NCI-H460 (cell line): ENCODE measurements around the gene NAA60. TPM values are rescaled to one million over a fixed set of nuclear protein-coding genes. Genes with fewer than 3 reads are reported as not detected.

Experiments used
- DNase-seq: peaks from one replicate; pipeline ENCODE4 v3.0.0-alpha.2; 2016; ENCODE audit warnings: low read depth; ENCODE audit errors: extremely low read depth
- small RNA-seq, 2 experiments: library from RNA; depleted of rRNA; stranded (forward); fragments of <200 nt; gene quantifications; one replicate each; pipeline ENCODE3, GENCODE V24; 2014
- total RNA-seq: library from RNA; depleted of rRNA; stranded (reverse); fragments of >200 nt; shearing (Covaris generic); gene quantifications from 2 replicates; pipeline ENCODE4 v1.2.3, GENCODE V29; 2014; rRNA removed

The NAA60 gene
- total RNA-seq, 1 experiment from 2014 or later, result 16.7 TPM

DNA sequence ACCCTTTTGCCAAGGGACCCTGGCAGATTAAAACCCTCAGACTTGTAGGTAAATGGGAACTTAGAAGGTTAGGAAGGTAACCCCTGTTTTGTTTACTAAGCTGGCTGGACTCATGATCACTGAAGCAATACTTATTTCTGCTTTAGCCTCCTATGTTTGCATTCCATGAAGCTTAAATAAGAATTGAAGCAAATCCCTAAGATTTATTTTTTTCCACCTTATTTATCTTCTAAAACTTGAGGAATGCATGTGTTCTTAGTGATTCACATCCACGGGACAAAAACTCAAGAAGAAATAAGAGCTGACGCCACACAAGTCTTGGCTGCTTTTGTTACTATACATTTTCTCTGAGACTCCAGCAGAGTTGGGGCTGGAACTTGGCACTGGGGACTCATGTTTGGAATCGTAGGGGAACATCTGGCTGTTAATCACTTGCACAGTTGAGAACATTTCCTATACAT lies 92.8 kb downstream of the NAA60 start:
- DNase-seq, result no peak

Small RNAs within 50 kb of the gene (small RNA-seq; reads per million reads assigned to genes)
- 0 reads per million in 2 experiments for gene MIR6126

Other genes starting within 250 kb of the NAA60 start
- gene ZNF200, start 208.5 kb upstream of the NAA60 start, total RNA-seq, result 11.9 and 14.5 TPM in 2 replicates
- gene MEFV, start 187.0 kb upstream of the NAA60 start, total RNA-seq, result 0.17 TPM in 1 of 2 replicates, not detected in the other
- gene ZNF263, start 160.2 kb upstream of the NAA60 start, total RNA-seq, result 59.5 and 60.9 TPM in 2 replicates
- gene TIGD7, start 138.2 kb upstream of the NAA60 start, total RNA-seq, result 9.4 and 9.7 TPM in 2 replicates
- gene ZNF75A, start 138.2 kb upstream of the NAA60 start, total RNA-seq, result 18.1 and 24.9 TPM in 2 replicates
- gene OR2C1, start 87.8 kb upstream of the NAA60 start, total RNA-seq, result not detected in 2 replicates
- gene ZSCAN32, start 42.7 kb upstream of the NAA60 start, total RNA-seq, result 14.3 and 19.5 TPM in 2 replicates
- gene ZNF174, start 42.5 kb upstream of the NAA60 start, total RNA-seq, result 19.4 and 21.6 TPM in 2 replicates
- 4.4 and 5.6 TPM in 2 replicates for gene ZNF597, start 176 bp upstream of the NAA60 start, total RNA-seq
- not detected in 2 replicates for gene C16orf90, start 51.8 kb downstream of the NAA60 start, total RNA-seq
- gene CLUAP1, start 57.3 kb downstream of the NAA60 start, total RNA-seq, result 25.1 and 31.9 TPM in 2 replicates
- gene NLRC3, start 133.7 kb downstream of the NAA60 start, total RNA-seq, result not detected in 2 replicates
- gene SLX4, start 167.9 kb downstream of the NAA60 start, total RNA-seq, result 5.1 and 6.6 TPM in 2 replicates
- gene DNASE1, start 211.0 kb downstream of the NAA60 start, total RNA-seq, result 4.9 and 5.4 TPM in 2 replicates